Body of pancreas (tissue), 4 donors: ENCODE measurements around the gene PLTP.
"Not testable (repeated sequence)": the region's sequence is repeated elsewhere in the genome, so short reads cannot be mapped to it uniquely, and the experiment has no call there.

Experiments
- POLR2A ChIP-seq, 3 donors: fragments of 450-650 bp; IDR thresholded peaks; one replicate each; pipeline ENCODE4 v1.6.1; 2016; ENCODE audit warnings: antibody characterized with exemption in 3 of 3, mild to moderate bottlenecking in 2 of 3
- TF ChIP-seq, protein P1 (sequence below), 7 experiments: fragments of 450-650 bp in 4 of 7; fragments of 200-600 bp in 3 of 7; sonication (generic) in 3 of 7; IDR thresholded peaks; one replicate each; pipeline ENCODE4 v1.5.1; 2016 to 2019; ENCODE audit warnings: antibody characterized with exemption in 7 of 7

DNA sequence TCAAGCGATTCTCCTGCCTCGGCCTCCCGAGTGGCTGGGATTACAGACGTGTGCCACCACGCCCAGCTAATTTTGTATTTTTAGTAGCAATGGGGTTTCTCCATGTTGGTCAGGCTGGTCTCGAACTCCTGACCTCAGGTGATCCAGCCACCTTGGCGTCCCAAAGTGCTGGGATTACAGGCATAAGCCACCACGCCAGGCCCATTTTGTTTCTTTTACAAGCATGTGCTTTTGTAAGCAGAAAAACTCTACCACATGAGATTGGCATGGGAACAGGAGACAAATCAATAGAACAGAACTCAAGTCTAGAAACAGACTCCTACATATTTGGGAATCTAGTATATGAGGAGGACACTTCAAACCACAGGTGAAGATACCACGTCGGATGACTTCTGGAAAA, 44.4 kb upstream of the PLTP start:
- TF ChIP-seq, protein P1, sequence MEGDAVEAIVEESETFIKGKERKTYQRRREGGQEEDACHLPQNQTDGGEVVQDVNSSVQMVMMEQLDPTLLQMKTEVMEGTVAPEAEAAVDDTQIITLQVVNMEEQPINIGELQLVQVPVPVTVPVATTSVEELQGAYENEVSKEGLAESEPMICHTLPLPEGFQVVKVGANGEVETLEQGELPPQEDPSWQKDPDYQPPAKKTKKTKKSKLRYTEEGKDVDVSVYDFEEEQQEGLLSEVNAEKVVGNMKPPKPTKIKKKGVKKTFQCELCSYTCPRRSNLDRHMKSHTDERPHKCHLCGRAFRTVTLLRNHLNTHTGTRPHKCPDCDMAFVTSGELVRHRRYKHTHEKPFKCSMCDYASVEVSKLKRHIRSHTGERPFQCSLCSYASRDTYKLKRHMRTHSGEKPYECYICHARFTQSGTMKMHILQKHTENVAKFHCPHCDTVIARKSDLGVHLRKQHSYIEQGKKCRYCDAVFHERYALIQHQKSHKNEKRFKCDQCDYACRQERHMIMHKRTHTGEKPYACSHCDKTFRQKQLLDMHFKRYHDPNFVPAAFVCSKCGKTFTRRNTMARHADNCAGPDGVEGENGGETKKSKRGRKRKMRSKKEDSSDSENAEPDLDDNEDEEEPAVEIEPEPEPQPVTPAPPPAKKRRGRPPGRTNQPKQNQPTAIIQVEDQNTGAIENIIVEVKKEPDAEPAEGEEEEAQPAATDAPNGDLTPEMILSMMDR (IDR thresholded peaks at IDR 0.05), result not testable (repeated sequence)
- TF ChIP-seq POLR2A (IDR thresholded peaks at IDR 0.05), result not testable (repeated sequence)
